Measurements from ENCODE around the gene CRYBA4. TPM values are rescaled to one million over a fixed set of nuclear protein-coding genes. Genes with fewer than 3 reads are reported as not detected.
A peak's percentile ranks its signal among the peaks of the same experiment; 100 is the strongest.

Gene CRYBA4
- polyA plus RNA-seq, 1 of the 3 experiments (the other 2 are of a cell fraction), result not detected

DNA sequence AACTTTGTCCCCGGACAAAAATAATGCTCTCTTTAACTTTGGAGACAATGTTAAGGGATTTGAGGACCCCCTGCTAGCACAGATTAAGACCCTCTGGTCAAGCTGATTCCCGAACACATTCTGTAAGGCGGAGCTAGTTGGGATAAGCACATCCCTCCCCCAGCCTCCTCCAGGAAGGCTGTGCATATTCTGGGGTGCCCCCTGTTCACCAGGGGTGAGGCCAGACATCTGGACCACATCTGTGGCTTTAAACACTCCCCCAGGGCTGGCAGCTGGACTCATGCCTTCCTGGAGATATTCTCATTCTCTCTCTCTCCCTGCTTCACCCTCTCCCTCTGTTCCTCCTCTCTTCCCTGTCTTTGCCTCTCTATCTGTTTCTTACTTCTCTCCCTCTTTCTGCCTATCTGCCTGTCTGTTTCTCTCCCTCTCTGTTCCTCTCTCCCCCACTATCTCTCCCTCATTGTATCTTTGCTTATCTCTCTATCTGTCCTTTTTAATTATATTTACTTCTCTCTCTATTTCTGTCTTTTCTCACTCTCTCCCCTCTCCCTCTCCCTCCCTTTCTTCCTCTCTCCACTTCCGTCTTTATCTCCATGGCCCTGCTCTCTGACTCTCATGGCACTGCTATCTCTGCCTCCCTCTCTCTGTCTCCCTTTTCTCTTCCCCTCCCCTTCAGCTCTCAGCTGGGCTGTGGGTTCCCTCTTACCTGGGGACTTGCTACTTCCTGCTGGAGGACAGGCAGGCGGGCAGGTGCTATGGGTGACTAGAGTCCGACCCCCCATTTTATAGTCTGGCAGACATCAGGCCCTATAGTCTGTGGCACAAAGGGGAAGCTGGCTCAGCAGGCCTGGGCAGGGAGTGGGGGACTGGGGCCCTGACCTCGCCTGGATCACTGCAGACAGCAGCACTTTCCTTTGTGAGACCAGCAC, 4.2 kb upstream of the CRYBA4 start, which contains the start of gene CRYBB1:
CRYBB1 (minus strand) TSS at position 757 of the 929 bp plus-strand sequence. CDS start 1,708 bp downstream, outside the sequence.
- Histone ChIP-seq H2AFZ (ENCODE audit: low read depth) (peak within 1 kb of the TSS; percentile 68; the same call in 1 of the 2 replicates), H3K4me1 (ENCODE audit: control insufficient read depth in 1 of 2, insufficient read depth in 2 of 2, low read depth in 1 of 2, low read length in 1 of 2) (peaks cover 0 to 27% of the 10 kb centered on the region in 2 experiments; a peak in 3 of 4 replicates), H3K9me2 (no peaks in the 10 kb centered on the region), H3K27ac (ENCODE audit: low read depth in 2 of 2, low read length in 1 of 2) (peak within 1 kb of the TSS in 1 of 2 experiments; percentile 60; a peak in 2 of 4 replicates), H3K4me2 (no peak within 1 kb of the TSS), H3K4me3 (ENCODE audit: low read depth in 2 of 2, low read length in 1 of 2) (no peak within 1 kb of the TSS), H3K9ac (no peak within 1 kb of the TSS), H3K36me3 (replicated peaks in 1 of 2; ENCODE audit: control insufficient read depth in 1 of 2, insufficient read depth in 2 of 2, low read length in 1 of 2) (no peaks in the 10 kb centered on the region), H3F3A (replicated peaks; ENCODE audit: insufficient read depth) (no peaks in the 10 kb centered on the region), H3K79me2 (ENCODE audit: insufficient read depth) (no peaks in the 10 kb centered on the region), H4K20me1 (ENCODE audit: insufficient read depth) (no peaks in the 10 kb centered on the region), H3K9me3 (no peaks in the 10 kb centered on the region), H3K27me3 (ENCODE audit: insufficient read depth) (no peaks in the 10 kb centered on the region; the same call in 1 of the 2 replicates)
- 68% methylated on average over 6 of the region's 7 CpGs for WGBS (ENCODE audit: low lambda C conversion rate)
- peak; percentile 79 for DNase-seq
- CTCF ChIA-PET, result interaction anchor here (0.7 to 1.1 kb wide), 3 partner anchors 30 to 251 kb away, joined by 3 to 4 read pairs (median 4); no protein-coding TSS in a partner anchor
- POLR2A ChIA-PET, result no interaction called here
- TF ChIP-seq POLR2AphosphoS5 (IDR thresholded peaks at IDR 0.05; ENCODE audit: low read depth, low read length) (no peak), MEF2A (IDR thresholded peaks at IDR 0.05; ENCODE audit: borderline replicate concordance, low read depth) (no peak), RXRA (IDR thresholded peaks at IDR 0.05; ENCODE audit: borderline replicate concordance, low read depth) (no peak), ELF1 (IDR thresholded peaks at IDR 0.05) (no peak), FOSL2 (IDR thresholded peaks at IDR 0.05; ENCODE audit: borderline replicate concordance, low read depth) (no peak), NFIC (IDR thresholded peaks at IDR 0.05; ENCODE audit: borderline replicate concordance) (no peak), RAD21 (IDR thresholded peaks at IDR 0.05; ENCODE audit: low read length) (no peak), MXI1 (IDR thresholded peaks at IDR 0.05; ENCODE audit: low read depth, low read length) (no peak), EZH2phosphoT487 (IDR thresholded peaks at IDR 0.05; ENCODE audit: borderline replicate concordance, low read depth) (no peak), GATA2 (CRISPR knock-in tag; IDR thresholded peaks at IDR 0.05) (peak; percentile 34), TCF12 (IDR thresholded peaks at IDR 0.05) (peak; percentile 49; the same call in 1 of the 2 replicates), CHD2 (IDR thresholded peaks at IDR 0.05; ENCODE audit: low read length, partially characterized antibody) (peak; percentile 22), RCOR1 (IDR thresholded peaks at IDR 0.05; ENCODE audit: low read length) (peak; percentile 20; the same call in 1 of the 2 replicates), SMC3 (IDR thresholded peaks at IDR 0.05; ENCODE audit: low read depth, low read length) (no peak), FOXM1 (IDR thresholded peaks at IDR 0.05; ENCODE audit: low read depth) (no peak), EP300 (IDR thresholded peaks at IDR 0.05; ENCODE audit: borderline replicate concordance in 1 of 2, low read depth in 1 of 2, low read length in 1 of 2) (peak in 1 of 2 experiments; percentile 22; a peak in 1 of 4 replicates), GABPA (IDR thresholded peaks at IDR 0.05; ENCODE audit: low read depth) (no peak), SIN3A (IDR thresholded peaks at IDR 0.05; ENCODE audit: borderline replicate concordance, low read depth, low read length) (no peak)
- TF ChIP-seq, protein P1, sequence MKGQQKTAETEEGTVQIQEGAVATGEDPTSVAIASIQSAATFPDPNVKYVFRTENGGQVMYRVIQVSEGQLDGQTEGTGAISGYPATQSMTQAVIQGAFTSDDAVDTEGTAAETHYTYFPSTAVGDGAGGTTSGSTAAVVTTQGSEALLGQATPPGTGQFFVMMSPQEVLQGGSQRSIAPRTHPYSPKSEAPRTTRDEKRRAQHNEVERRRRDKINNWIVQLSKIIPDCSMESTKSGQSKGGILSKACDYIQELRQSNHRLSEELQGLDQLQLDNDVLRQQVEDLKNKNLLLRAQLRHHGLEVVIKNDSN (IDR thresholded peaks at IDR 0.05; ENCODE audit: borderline replicate concordance, low read depth), result no peak
- TF ChIP-seq, protein P2, sequence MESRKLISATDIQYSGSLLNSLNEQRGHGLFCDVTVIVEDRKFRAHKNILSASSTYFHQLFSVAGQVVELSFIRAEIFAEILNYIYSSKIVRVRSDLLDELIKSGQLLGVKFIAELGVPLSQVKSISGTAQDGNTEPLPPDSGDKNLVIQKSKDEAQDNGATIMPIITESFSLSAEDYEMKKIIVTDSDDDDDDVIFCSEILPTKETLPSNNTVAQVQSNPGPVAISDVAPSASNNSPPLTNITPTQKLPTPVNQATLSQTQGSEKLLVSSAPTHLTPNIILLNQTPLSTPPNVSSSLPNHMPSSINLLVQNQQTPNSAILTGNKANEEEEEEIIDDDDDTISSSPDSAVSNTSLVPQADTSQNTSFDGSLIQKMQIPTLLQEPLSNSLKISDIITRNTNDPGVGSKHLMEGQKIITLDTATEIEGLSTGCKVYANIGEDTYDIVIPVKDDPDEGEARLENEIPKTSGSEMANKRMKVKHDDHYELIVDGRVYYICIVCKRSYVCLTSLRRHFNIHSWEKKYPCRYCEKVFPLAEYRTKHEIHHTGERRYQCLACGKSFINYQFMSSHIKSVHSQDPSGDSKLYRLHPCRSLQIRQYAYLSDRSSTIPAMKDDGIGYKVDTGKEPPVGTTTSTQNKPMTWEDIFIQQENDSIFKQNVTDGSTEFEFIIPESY (IDR thresholded peaks at IDR 0.05; ENCODE audit: borderline replicate concordance, low read depth), result no peak
- TF ChIP-seq, protein P3, sequence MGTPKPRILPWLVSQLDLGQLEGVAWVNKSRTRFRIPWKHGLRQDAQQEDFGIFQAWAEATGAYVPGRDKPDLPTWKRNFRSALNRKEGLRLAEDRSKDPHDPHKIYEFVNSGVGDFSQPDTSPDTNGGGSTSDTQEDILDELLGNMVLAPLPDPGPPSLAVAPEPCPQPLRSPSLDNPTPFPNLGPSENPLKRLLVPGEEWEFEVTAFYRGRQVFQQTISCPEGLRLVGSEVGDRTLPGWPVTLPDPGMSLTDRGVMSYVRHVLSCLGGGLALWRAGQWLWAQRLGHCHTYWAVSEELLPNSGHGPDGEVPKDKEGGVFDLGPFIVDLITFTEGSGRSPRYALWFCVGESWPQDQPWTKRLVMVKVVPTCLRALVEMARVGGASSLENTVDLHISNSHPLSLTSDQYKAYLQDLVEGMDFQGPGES (IDR thresholded peaks at IDR 0.05; ENCODE audit: low read depth, low read length), result no peak
- TF ChIP-seq, protein P4, sequence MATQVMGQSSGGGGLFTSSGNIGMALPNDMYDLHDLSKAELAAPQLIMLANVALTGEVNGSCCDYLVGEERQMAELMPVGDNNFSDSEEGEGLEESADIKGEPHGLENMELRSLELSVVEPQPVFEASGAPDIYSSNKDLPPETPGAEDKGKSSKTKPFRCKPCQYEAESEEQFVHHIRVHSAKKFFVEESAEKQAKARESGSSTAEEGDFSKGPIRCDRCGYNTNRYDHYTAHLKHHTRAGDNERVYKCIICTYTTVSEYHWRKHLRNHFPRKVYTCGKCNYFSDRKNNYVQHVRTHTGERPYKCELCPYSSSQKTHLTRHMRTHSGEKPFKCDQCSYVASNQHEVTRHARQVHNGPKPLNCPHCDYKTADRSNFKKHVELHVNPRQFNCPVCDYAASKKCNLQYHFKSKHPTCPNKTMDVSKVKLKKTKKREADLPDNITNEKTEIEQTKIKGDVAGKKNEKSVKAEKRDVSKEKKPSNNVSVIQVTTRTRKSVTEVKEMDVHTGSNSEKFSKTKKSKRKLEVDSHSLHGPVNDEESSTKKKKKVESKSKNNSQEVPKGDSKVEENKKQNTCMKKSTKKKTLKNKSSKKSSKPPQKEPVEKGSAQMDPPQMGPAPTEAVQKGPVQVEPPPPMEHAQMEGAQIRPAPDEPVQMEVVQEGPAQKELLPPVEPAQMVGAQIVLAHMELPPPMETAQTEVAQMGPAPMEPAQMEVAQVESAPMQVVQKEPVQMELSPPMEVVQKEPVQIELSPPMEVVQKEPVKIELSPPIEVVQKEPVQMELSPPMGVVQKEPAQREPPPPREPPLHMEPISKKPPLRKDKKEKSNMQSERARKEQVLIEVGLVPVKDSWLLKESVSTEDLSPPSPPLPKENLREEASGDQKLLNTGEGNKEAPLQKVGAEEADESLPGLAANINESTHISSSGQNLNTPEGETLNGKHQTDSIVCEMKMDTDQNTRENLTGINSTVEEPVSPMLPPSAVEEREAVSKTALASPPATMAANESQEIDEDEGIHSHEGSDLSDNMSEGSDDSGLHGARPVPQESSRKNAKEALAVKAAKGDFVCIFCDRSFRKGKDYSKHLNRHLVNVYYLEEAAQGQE (IDR thresholded peaks at IDR 0.05; ENCODE audit: low read depth, low read length), result no peak
- TF ChIP-seq, protein P5, sequence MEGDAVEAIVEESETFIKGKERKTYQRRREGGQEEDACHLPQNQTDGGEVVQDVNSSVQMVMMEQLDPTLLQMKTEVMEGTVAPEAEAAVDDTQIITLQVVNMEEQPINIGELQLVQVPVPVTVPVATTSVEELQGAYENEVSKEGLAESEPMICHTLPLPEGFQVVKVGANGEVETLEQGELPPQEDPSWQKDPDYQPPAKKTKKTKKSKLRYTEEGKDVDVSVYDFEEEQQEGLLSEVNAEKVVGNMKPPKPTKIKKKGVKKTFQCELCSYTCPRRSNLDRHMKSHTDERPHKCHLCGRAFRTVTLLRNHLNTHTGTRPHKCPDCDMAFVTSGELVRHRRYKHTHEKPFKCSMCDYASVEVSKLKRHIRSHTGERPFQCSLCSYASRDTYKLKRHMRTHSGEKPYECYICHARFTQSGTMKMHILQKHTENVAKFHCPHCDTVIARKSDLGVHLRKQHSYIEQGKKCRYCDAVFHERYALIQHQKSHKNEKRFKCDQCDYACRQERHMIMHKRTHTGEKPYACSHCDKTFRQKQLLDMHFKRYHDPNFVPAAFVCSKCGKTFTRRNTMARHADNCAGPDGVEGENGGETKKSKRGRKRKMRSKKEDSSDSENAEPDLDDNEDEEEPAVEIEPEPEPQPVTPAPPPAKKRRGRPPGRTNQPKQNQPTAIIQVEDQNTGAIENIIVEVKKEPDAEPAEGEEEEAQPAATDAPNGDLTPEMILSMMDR (IDR thresholded peaks at IDR 0.05), result no peak
